ENCODE data around the gene RBBP8NL.

The RBBP8NL gene

GRCh38 chr20:62405108-62405980 lies 22.0 kb downstream of the RBBP8NL start:
- peak; percentile 5 for DNase-seq

- DNase-seq = no peak
Observed at GRCh38 chr20:62404761-62405107, 22.6 kb downstream of the RBBP8NL start.

- DNase-seq = no peak
Observed at GRCh38 chr20:62404112-62404665, 23.1 kb downstream of the RBBP8NL start.

- DNase-seq = no peak
Observed at GRCh38 chr20:62403331-62403730, 24.0 kb downstream of the RBBP8NL start.

- no peak for DNase-seq
Observed at GRCh38 chr20:62402456-62403150, 24.7 kb downstream of the RBBP8NL start.

GRCh38 chr20:62401331-62401779 lies 26.0 kb downstream of the RBBP8NL start:
- no peak for DNase-seq

- no peak for DNase-seq
Observed at GRCh38 chr20:62400541-62400940, 26.8 kb downstream of the RBBP8NL start.

GRCh38 chr20:62400021-62400420 lies 27.3 kb downstream of the RBBP8NL start:
- DNase-seq = no peak

GRCh38 chr20:62398120-62398821 lies 29.1 kb downstream of the RBBP8NL start:
- no peak for DNase-seq

- DNase-seq = no peak
Observed at GRCh38 chr20:62396367-62397239, 30.7 kb downstream of the RBBP8NL start.

GRCh38 chr20:62395311-62396242 lies 31.8 kb downstream of the RBBP8NL start:
- no peak for DNase-seq

GRCh38 chr20:62394248-62395245 lies 32.8 kb downstream of the RBBP8NL start:
- DNase-seq = no peak

- DNase-seq = no peak
Observed at GRCh38 chr20:62393830-62394229, 33.5 kb downstream of the RBBP8NL start.

GRCh38 chr20:62393335-62393665 lies 34.0 kb downstream of the RBBP8NL start:
- no peak for DNase-seq

- no peak for DNase-seq
Observed at GRCh38 chr20:62392621-62393334, 34.6 kb downstream of the RBBP8NL start.

GRCh38 chr20:62392077-62392418 lies 35.3 kb downstream of the RBBP8NL start:
- no peak for DNase-seq

- no peak for DNase-seq
Observed at GRCh38 chr20:62391165-62392076, 35.9 kb downstream of the RBBP8NL start.
